ENCODE data around the gene PLA2G4E.

PLA2G4E gene

GRCh38 chr15:41935566-41936020 lies 85.2 kb downstream of the PLA2G4E start:
- DNase-seq (ENCODE audit: low spot score) = no peak

- no peak for DNase-seq (ENCODE audit: low spot score)
These were observed 86.0 kb downstream of the PLA2G4E start for GRCh38 chr15:41934843-41935242.

- no peak for DNase-seq (ENCODE audit: low spot score)
These were observed 87.1 kb downstream of the PLA2G4E start for GRCh38 chr15:41933771-41934170.

- DNase-seq (ENCODE audit: low spot score) = no peak
These were observed 87.5 kb downstream of the PLA2G4E start for GRCh38 chr15:41933326-41933725.

GRCh38 chr15:41932511-41933289 lies 88.1 kb downstream of the PLA2G4E start:
- DNase-seq (ENCODE audit: low spot score) = no peak

- DNase-seq (ENCODE audit: low spot score) = no peak
These were observed 88.7 kb downstream of the PLA2G4E start for GRCh38 chr15:41932101-41932500.
